ENCODE measurements around the gene GNG7.

DNA sequence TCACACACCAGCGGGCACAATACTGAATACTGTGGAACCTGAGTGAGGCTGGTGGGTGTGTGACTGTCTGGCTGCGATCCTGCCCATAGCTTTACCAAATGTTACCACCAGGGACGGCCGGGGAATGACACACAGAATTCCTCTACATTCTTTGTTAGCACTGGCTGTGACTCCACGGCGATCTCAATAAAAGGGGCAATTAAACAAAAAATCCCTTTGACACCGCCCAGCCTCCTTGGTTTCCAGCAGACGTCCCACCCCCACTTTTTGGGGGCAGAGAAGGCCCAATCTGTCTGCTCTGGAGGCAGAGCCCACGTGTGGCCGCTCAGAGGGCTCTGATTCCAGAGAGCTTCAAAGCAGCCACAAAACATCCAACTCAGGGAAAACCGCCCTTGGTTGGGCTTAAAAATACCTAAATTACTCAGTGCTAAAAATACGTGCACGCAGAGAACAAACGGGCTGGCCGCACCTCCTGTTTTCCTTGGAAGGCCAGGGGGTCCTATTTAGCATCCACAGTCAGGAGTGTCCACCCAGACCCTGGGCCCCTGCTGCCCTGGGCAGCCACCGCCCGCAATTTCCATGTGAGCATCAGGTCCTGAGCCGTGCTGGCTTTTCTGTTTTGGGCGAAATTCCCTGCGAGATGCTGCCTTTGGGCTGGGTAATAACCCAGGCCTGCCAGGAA lies 178.7 kb downstream of the GNG7 start:
- TF ChIP-seq POLR2AphosphoS5 (IDR thresholded peaks at IDR 0.05; ENCODE audit: low read depth, low read length) (no peak), POLR2A (IDR thresholded peaks at IDR 0.05; ENCODE audit: low read depth, low read length) (no peak), TAF1 (IDR thresholded peaks at IDR 0.05; ENCODE audit: low read depth, low read length) (no peak), SPI1 (IDR thresholded peaks at IDR 0.05; ENCODE audit: low read depth, low read length) (no peak), POU2F2 (IDR thresholded peaks at IDR 0.05; ENCODE audit: low read depth, low read length) (no peak), PAX5 (IDR thresholded peaks at IDR 0.05; ENCODE audit: insufficient read depth, low read length, severe bottlenecking) (no peak)

Measured in GM12891 (cell line).